ENCODE measurements around the gene GPC5.

DNA sequence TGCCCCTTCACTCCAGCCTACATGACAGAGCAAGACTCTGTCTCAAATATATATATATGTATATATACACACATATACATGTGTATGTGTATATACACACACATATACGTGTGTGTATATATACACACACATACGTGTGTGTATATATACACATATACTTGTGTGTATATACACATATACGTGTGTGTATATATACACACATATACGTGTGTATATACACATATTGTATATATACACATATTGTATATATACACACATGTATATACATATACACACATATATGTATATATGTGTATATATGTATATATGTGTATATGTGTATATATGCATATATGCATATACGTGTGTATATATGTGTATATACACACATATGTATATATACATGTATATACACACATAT is 173.3 kb downstream of the GPC5 start:
- TF ChIP-seq CTCF (IDR thresholded peaks at IDR 0.05; ENCODE audit: extremely low read depth in 1 of 2, insufficient read depth in 1 of 2, low read depth in 1 of 2, low read length in 2 of 2) (no peak), JUN (IDR thresholded peaks at IDR 0.05; ENCODE audit: borderline replicate concordance, insufficient read depth, insufficient read length, low read depth) (no peak), POLR2A (IDR thresholded peaks at IDR 0.05; ENCODE audit: low read depth, low read length) (no peak), GATA2 (IDR thresholded peaks at IDR 0.05; ENCODE audit: insufficient read depth, insufficient read length, low read depth, low read length) (no peak), POLR2AphosphoS5 (IDR thresholded peaks at IDR 0.05; ENCODE audit: insufficient read depth, low read depth, low read length) (no peak), FOS (IDR thresholded peaks at IDR 0.05; ENCODE audit: borderline replicate concordance, insufficient read depth, low read length) (no peak), EZH2 (IDR thresholded peaks at IDR 0.05; ENCODE audit: borderline replicate concordance, low read depth, low read length, severe bottlenecking) (no peak)
- TF ChIP-seq, protein P1, sequence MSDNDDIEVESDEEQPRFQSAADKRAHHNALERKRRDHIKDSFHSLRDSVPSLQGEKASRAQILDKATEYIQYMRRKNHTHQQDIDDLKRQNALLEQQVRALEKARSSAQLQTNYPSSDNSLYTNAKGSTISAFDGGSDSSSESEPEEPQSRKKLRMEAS (IDR thresholded peaks at IDR 0.05; ENCODE audit: insufficient read depth, insufficient read length): no peak

Measured in endothelial cell of umbilical vein (primary cell).